ENCODE results near the gene CD83.

Gene CD83

DNA sequence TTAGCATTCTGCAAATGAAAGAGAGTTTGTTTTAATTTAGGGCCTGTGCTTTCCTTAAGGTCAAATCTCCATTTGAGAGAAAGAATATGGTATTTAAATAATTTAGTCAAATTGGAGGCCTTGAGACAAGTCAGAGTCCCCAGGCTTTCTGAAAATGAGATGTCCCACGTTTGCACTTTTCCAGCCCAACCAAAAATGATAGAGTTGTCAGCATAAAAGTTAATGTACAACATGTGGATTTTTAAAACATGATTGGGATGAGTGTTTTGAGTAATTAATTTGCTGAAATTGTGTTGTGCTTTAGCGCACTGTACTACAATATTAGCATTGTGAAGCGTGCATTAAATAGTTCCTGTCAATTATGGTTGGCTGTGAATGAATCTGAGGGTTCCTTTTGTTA lies 10.0 kb downstream of the CD83 start:
- DNase-seq: no peak

DNA sequence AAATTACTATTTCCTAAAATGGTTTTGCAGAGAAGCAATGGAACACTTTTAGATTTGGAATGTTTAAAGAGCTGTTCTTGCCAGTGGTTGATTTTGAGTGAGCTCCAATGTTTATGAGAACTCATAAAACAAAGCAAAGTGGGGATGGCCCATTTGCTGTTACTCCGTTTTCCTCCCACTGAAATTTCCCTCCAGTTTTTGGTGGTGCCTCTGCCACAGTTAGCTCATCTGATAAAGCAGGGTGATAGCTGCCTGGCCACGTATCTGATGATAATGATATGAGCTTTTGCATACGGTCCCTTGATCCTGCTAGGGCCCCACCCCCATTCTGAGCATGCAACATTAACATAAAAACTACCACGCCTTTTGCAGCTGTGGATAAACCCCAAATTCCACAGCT lies 10.4 kb downstream of the CD83 start:
- no peak for DNase-seq

DNA sequence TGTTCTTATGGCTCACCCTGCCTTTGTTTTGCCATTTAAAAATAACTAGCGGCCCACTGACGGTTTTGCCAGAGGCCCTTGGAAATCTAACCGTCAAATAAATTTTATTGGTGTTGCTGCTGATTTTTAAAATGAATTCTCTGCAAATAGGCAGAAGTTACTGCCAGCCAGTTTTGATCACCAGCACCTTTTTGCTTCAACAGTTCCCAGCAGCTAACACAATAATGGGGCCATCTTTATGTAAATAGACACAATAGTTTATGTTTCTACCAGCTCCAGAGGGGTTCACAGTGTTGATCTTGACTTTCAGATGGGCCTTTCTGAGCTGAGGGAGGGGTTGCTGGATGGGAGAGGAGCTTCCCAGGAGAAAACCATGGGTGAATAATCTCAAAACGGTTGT lies 11.2 kb downstream of the CD83 start:
- DNase-seq: no peak

DNA sequence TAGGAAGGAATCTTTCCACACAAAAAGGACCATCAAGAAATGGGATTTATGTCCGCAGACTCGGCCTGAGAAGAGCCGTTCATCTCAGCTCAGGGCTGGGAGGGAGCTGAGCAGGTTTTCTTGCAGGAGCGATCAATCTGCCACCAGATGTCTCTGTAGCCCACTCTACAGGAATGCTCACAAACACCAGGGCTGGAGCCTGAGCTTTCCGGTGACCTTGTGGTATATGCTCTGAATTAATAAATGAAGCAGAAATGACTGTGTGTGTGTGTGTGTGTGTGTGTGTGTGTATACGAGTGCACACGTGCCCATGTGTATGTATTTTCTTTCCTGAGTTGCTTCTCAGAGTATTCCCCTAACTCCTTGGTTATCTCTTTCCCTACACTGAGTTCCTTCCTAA lies 12.0 kb downstream of the CD83 start:
- DNase-seq: peak; percentile 16

DNA sequence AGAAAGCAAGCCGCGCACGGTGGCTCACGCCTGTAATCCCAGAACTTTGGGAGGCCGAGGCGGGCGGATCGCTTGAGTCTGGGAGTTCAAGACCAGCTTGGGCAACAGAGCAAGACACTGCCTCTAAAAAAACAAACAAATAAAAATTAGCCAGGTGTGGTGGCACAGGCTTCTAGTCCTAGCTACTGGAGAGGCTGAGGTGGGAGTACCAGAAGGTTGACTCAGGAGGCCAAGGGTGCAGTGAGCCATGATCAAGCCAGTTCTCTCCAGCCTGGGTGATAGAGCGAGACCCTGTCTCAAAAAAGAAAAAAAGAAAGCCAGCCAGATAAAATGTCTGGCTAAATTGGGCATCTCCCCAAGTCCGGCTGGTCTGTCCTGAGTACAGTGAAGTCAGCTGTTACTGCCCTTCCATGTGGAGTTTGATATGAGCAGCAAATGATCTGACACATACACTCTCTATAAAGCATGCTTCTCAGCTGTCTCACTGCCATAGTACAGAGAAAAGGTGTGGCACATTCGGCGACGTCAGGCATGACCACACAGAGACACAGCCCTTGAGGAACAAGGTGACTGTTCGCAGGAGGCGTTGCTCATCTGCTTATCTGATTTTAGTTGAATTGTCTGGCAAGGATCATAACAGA lies 13.0 kb downstream of the CD83 start:
- no peak for DNase-seq

DNA sequence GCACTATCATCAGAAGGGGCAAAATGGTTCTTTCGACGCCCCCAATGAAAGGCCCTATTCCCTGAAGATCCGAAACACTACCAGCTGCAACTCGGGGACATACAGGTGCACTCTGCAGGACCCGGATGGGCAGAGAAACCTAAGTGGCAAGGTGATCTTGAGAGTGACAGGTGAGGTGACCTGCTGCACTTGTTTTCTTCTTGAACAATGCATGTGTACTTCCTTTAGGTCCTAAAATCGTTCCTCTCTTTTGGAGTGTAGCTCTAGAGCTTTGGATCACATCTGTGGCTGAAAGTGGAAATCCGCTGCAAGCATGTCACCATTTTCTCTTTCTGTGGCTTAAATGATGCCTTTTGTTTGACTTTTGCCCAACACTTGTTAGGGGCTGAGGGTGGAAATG lies 14.0 kb downstream of the CD83 start:
- DNase-seq: no peak

DNA sequence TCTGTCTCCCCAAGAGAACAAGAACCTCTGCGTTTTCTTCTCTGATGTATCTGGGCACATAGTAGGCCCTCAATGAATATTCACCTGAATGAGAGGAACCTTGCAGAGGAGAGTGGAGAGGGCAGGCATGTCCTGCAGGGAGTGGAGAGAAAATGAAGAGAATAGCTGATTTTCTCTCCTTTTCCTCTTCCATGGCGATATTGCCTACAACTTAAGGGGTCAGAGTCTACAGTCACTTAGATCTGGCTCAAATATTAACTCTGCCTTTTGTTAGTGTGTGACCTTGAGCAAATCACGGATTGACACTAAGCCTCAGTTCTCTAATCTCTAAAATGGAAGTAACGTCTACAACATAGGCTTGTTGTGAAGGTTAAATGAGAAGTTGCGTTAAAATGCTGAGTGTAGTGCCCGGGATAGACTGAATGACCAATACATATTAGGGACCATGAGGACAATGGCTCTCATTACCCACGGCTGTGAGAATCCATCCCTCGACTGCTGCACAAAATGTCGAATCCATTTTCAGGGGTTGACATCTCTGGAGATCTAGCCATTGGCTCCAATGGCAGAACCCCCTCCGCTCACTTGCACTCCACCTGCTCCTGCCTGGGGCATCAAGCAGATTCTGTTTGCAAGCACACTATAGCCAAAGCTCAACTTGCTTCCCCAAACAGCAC lies 14.8 kb downstream of the CD83 start:
- no peak for DNase-seq

DNA sequence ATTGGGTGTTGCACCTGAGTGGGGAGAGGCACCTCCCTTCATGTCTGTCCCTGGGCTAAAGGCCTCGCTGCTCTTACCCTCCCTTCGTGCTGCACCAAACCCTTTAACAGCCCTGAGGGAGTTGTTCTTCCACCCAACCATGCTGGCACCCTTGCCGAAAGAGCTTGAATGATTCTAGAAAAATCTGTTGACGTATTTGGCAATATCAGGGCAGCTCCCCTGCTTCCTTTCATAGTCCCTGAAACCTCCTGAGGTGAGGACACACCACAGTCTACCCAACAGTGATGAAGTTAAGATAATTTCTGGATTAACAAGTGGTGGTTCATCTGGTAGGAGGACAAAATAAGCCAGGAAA lies 15.3 kb downstream of the CD83 start:
- no peak for DNase-seq

DNA sequence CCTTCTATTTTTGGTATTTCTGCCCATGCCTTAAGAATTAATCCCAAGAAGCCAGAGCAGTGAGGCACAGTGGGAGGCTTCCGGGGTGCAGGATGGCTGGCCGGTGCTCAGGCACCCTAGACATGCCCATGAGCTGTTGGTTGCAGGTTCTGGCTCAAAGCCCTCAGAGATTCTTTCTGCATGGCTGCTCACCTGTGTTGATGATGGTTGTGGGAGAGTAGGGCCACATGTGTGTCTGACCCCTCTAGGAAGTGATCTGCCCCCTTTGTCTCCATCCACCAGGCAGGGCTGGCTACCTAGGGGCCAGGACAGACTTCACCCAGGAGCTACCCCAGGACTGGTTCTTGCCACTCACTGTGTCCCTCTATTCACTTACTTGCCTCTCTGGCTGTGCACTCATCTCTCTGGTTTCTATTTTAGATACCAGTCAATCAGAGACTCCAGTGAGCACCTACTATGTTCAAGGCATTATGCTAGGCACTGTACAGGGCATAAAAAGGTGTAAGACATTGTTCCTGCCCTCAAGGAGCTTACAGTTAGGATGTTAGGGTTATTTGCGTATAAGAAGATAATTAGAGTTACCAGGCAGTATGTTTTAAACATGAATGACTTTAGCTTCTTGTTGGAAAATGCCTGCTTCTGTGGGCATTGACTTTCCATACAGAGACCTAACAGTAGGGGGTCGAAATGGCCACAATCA lies 16.8 kb downstream of the CD83 start:
- no peak for DNase-seq

DNA sequence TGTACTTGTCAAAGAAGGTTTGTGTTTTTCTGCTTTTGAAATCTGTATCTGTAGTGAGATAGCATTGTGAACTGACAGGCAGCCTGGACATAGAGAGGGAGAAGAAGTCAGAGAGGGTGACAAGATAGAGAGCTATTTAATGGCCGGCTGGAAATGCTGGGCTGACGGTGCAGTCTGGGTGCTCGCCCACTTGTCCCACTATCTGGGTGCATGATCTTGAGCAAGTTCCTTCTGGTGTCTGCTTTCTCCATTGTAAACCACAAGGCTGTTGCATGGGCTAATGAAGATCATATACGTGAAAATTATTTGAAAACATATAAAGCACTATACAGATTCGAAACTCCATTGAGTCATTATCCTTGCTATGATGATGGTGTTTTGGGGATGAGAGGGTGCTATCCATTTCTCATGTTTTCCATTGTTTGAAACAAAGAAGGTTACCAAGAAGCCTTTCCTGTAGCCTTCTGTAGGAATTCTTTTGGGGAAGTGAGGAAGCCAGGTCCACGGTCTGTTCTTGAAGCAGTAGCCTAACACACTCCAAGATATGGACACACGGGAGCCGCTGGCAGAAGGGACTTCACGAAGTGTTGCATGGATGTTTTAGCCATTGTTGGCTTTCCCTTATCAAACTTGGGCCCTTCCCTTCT lies 18.4 kb downstream of the CD83 start:
- DNase-seq: no peak

DNA sequence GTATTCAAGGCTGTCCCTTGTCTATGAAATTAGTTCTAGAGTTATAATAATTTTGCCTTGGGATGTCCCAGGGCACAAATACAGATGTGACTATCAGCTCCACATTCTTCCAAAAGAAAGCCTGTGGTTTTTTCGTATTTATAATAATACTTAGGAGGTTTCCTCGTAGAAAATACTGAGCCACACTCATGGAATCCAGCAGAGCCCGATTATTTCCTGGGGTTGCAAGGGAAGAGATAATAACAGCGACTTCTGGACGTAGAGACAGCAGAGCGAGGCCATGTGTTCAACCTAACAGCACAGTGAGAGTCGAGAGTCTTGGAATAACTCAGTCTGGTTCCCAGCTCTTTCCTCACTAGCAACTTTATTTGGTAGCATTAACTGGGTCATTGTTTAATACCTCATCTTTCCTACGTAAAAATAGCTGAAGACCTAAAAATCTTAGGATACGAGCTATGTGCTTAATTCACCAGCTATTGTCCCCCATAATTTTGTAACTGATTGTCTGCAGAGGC lies 21.2 kb downstream of the CD83 start:
- DNase-seq: no peak

DNA sequence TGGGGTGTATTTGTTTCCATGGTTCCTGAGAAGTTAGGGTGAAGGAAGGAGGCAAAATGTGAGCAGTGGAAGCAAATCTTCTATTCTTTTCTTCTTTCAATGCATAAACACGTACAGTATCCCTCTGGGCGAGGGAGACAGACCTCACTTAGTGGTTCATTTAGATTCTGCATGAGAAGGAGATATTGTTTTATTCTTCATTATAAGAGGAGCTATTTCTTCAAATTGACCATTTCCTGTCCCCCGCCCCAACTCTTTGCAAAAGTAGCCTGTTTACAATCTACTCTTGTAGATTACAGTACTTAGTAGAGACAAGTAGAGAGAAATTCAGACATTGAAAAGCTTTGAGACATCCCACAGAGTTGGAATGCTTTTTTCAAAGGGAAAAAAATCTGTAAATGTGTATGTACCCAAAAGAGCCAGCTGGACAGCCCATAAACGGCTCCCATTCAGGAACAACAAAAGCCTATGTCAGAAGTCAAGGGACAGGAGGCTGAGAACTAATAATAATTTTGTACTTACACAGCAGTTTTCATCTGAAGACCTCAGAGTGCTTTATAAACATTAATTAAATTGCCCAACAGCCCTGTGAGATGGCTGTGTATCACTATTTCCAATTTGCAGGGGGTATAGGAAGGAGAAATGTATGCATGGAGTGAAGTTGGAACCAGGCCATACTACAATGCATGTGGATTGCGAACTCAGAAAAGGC lies 23.9 kb downstream of the CD83 start:
- no peak for DNase-seq

DNA sequence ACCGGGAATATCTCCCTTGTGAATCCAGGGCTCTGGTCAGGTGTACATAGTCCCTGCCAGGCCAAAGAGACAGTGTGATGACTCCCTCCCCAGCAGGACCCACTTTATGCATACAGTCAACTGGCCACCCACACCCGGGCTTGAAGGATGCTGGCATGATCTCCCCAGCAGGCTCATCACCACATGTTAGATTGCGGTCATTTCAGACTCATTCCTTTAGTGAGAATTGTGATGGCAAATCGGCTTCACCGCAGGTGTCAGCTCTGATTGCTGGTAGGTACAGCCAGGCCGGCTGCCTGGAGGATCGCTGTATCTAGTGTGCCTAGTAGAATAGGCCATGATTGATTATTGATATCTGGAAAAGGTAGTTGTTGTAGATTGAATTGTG lies 24.5 kb downstream of the CD83 start:
- DNase-seq: no peak

DNA sequence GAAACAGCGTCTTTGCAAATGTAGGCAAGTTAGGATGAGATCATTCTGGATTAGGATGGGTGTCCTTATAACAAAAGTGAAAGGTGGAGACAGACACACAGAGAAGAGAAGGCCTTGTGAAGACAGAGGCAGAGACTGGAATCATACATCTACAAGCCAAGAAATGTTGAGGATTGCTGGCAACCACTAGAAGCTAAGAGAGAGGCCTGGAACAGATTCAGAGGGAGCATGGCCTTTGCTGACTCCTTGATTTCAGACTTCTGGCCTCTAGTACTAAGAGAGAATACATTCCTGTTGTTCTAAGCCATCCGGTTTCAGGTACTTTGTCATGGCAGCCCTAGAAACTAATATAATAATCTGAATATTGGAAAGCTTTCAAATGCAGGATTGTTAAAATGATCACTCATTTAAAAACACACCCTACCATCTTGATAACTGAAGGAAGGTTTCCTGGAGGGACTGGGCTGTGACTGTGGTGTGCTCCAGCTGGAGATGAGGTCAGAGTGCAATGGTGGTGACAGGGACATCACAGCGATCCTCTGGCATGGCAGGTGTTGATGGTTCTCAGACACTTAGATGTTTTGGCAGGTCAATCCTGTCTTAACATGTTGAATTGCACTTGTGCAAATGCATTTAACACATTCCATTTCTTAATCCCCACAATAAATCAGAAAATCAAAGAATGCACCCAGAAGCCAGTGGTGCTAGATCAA lies 25.1 kb downstream of the CD83 start:
- no peak for DNase-seq

DNA sequence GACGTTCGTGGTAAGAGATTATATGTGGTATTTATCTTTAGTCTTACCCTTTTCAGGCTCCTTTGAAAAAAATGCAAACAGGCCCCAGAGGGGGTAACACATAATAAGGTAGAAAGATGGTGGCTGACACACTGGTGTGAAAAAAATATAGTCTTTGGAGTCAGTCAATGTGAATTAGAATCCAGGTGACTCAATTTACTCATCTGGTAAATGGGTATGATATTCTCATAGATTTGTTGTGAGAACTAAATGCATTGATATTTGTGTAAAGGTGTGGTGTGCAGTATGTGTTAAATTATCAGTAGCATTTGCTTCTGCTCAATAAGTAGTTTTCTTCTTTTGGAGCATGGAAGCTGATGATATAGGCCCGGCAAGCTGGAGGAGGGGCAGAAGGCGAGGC lies 25.7 kb downstream of the CD83 start:
- no peak for DNase-seq

DNA sequence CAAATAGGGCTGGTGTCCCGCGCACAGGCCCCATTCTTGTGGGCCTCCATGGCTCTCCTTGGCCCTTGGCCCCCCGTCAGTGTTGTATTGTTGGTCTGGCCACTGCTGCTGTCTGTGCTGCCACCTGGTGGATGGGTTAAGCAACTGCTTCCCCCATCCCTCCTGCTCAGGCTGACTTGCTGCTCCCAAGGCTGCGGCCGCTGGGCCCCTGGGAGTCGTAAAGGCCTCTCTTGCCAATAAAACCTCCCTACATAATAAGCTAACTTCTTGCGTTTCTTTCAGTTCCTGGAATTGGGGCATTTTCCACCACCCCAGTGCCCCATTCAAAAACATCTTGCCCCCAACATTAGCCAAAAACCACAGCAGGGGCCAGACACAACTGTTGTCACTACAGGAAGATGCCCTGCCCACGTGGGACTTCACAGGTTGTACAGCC lies 27.1 kb downstream of the CD83 start:
- DNase-seq: peak; percentile 74

DNA sequence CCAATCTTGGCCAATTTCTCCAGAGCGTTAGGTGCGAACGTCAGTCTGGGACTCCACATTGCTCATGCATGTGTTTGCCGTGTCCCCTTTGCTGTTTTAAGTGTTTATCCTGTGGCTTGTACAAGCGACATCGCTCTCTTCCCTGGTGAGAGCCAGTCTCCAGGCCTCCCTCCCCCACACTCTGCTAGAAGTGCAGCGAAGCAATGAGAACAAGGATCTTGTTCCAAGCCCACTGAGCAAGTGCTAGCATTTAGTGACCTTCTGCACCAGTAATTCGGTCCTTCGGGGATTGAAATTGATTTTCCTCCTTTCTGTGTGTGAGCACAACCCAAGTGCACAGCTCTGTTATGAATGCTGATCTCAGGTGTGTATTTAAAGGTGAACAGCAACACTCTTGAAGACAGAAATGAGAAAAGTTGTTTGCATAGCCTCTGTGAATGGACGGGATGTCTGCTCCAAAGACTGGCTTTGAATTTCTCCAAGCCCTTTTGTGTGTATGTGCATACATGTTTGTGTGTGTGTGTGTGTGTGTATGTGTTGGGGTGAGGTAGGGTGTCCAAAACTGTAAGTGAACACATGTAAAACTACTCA lies 29.0 kb downstream of the CD83 start:
- DNase-seq: no peak

DNA sequence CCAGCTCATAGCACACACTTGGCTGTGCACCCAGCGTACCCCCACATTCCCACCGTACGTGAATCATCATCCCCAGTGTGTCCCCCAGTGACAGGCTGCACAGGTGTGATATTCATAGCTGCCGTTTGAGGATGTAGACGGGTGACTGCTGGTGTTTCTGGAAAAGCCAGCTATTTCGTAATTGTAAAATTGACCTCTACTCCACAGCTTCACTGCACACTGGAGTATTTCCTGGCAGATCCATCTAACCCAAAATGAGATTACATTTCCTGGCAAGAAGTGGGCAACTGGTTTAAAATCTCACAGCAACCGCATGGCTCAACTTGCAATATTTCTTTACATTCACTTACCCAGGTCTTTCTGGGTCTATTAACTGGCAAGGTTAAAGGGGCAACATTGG lies 30.3 kb downstream of the CD83 start:
- DNase-seq: no peak

DNA sequence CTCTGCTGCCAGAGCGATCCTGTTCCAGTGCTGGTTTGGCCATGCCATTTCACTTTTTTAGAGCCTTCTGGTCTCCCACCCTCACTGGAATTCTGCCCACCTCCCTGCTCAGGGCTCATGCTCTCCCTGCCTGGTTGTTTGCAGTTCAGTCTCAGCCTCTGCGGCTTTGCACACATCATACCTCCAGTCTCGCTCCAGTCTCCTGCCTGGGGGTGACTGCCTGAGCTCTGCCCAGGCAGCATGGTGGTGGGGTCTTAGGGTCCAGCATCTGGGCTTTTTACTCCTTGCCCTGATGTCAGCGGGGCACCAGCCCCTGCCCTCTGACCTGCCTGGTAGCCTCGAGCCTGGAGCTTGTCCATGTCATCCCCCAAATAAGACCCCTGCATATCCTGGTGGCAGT lies 30.9 kb downstream of the CD83 start:
- DNase-seq: no peak

DNA sequence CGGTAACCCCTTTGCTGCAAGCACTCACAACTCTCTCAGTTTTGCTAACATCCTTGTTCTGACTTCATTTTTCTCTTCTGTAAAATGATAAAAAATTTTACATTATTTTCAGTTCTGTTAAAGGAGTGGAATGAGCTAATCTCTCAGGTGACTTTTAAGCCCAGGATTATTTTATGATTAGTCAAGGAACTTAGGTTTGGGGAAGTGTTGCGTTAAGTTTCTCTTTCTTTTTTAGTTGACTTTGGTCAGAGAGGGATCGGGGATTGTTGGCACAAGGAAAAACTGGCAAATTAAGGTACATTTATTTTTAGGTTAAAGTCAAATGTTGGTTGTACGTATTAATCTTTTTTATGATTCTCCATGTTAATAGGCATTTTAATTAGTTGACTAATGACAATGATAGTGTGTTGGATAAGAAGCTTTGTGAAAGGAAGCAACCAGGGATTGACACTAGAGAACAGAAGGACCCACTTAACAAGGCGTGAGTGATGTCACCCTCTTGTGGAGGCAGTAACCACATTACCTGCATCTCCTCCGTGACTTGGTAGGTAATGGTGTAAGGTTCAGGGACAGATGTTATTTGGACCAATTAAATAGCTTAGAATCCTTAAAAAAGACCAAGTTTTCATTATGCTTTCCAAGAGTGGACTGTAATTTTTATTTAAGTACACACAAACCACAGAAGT lies 31.6 kb downstream of the CD83 start:
- no peak for DNase-seq

DNA sequence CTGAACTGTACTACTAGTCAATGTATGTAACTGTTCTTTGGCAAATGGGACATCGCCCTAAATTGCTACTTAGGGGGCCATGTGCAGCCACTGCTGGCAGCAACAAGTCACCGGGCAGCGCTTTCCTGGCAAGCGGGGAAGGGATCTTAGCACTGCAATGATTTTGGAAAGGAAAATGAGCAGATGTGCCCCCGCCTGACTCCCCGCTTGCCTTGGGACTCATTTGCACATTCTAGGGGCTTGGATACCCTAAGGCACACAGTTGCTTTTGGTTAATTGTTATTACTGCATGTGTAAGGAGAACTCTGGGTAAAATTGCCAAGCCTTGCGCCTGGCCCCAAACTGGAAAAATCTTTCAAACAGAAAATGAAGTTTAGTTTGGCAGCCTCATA lies 32.2 kb downstream of the CD83 start:
- DNase-seq: no peak

Data from stimulated activated CD4-positive, alpha-beta T cell treated with anti-CD3 and anti-CD28 coated beads, Interleukin-1b, Interleukin-23, amount 100 ng/mL, for 48 hours (primary cell).